HEK293T (cell line): Measurements from ENCODE around the gene LRRN1.
"Not testable (repeated sequence)": the region's sequence is repeated elsewhere in the genome, so short reads cannot be mapped to it uniquely, and the experiment has no call there.

Experiments used
- CTCF ChIA-PET: fragments of 350-600 bp; formaldehyde crosslinking; extraction: SDS; loops from one replicate; lab custom pipeline; 2021; ENCODE audit warnings: antibody characterized with exemption, inconsistent platforms; lab: Yijun Ruan, JAX
- POLR2A ChIA-PET: fragments of 350-600 bp; formaldehyde crosslinking; extraction: SDS; loops from one replicate; lab custom pipeline; 2020; ENCODE audit warnings: antibody characterized with exemption, inconsistent platforms; lab: Yijun Ruan, JAX
- DNase-seq: peaks from one replicate; pipeline ENCODE4 v3.0.0; 2012; ENCODE audit warnings: mixed read lengths; ENCODE audit errors: extremely low spot score
- ARNT ChIP-seq: fragments of 450-650 bp; IDR thresholded peaks from 2 replicates; pipeline ENCODE4 v1.6.1; 2017; ENCODE audit warnings: mild to moderate bottlenecking
- BHLHE40 ChIP-seq: fragments of 450-650 bp; IDR thresholded peaks from 2 replicates; pipeline ENCODE4 v1.6.1; 2016; ENCODE audit warnings: mild to moderate bottlenecking, moderate library complexity, borderline replicate concordance
- CTBP1 ChIP-seq: fragments of 450-650 bp; IDR thresholded peaks from 2 replicates; pipeline ENCODE4 v1.6.1; 2016; ENCODE audit warnings: borderline replicate concordance
- ELF4 ChIP-seq: fragments of 450-650 bp; IDR thresholded peaks from 2 replicates; pipeline ENCODE4 v1.6.1; 2017; ENCODE audit warnings: antibody characterized with exemption
- FOXA1 ChIP-seq: fragments of 450-650 bp; IDR thresholded peaks from 2 replicates; pipeline ENCODE4 v1.6.1; 2016; ENCODE audit warnings: mild to moderate bottlenecking
- FOXK2 ChIP-seq: fragments of 450-650 bp; IDR thresholded peaks from 2 replicates; pipeline ENCODE4 v1.6.1; 2016; ENCODE audit warnings: mild to moderate bottlenecking
- FOXM1 ChIP-seq: fragments of 450-650 bp; IDR thresholded peaks from 2 replicates; pipeline ENCODE4 v1.6.1; 2017; ENCODE audit warnings: mild to moderate bottlenecking, borderline replicate concordance
- HDGF ChIP-seq: fragments of 450-650 bp; IDR thresholded peaks from 2 replicates; pipeline ENCODE4 v1.6.1; 2017; ENCODE audit warnings: antibody characterized with exemption, borderline replicate concordance
- L3MBTL2 ChIP-seq: fragments of 450-650 bp; conservative IDR thresholded peaks from 2 replicates; pipeline ENCODE4 v1.6.1; 2016; ENCODE audit warnings: mild to moderate bottlenecking
- LEF1 ChIP-seq: fragments of 450-650 bp; IDR thresholded peaks from 2 replicates; pipeline ENCODE4 v1.6.1; 2017; ENCODE audit warnings: mild to moderate bottlenecking, borderline replicate concordance
- NFRKB ChIP-seq: fragments of 450-650 bp; IDR thresholded peaks from 2 replicates; pipeline ENCODE4 v1.6.1; 2016; ENCODE audit warnings: mild to moderate bottlenecking, moderate library complexity
- PKNOX1 ChIP-seq: fragments of 450-650 bp; IDR thresholded peaks from 2 replicates; pipeline ENCODE4 v1.6.1; 2016
- SP1 ChIP-seq: fragments of 450-650 bp; IDR thresholded peaks from 2 replicates; pipeline ENCODE4 v1.6.1; 2017
- SUZ12 ChIP-seq: fragments of 450-650 bp; IDR thresholded peaks from 2 replicates; pipeline ENCODE4 v1.6.1; 2016; ENCODE audit warnings: mild to moderate bottlenecking
- TARDBP ChIP-seq: fragments of 450-650 bp; IDR thresholded peaks from 2 replicates; pipeline ENCODE4 v1.6.1; 2016
- ZNF384 ChIP-seq: fragments of 450-650 bp; IDR thresholded peaks from 2 replicates; pipeline ENCODE4 v1.6.1; 2016

LRRN1 gene

GRCh38 chr3:3860235-3860634 is 61.0 kb downstream of the LRRN1 start:
- no peak for DNase-seq
- TF ChIP-seq HDGF (no peak), FOXA1 (no peak), TARDBP (no peak), ZNF384 (no peak), BHLHE40 (no peak)
- POLR2A ChIA-PET: no interaction called here
- CTCF ChIA-PET: no interaction called here

GRCh38 chr3:3862534-3862933 is 63.3 kb downstream of the LRRN1 start:
- ChIA-PET POLR2A (no interaction called here), CTCF (no interaction called here)
- no peak for DNase-seq
- TF ChIP-seq ARNT: no peak
- no peak for TF ChIP-seq L3MBTL2
- no peak for TF ChIP-seq PKNOX1
- TF ChIP-seq ZNF384: no peak
- no peak for TF ChIP-seq ELF4
- TF ChIP-seq SUZ12: no peak
- no peak for TF ChIP-seq CTBP1
- no peak for TF ChIP-seq BHLHE40
- TF ChIP-seq NFRKB: no peak

GRCh38 chr3:3875491-3875890 is 76.3 kb downstream of the LRRN1 start:
- ChIA-PET POLR2A (no interaction called here), CTCF (no interaction called here)
- DNase-seq: no peak
- no peak for TF ChIP-seq SP1

GRCh38 chr3:3881050-3881449 is 81.8 kb downstream of the LRRN1 start:
- DNase-seq: no peak
- ChIA-PET CTCF (no interaction called here), POLR2A (no interaction called here)
- TF ChIP-seq HDGF: no peak
- no peak for TF ChIP-seq ZNF384
- no peak for TF ChIP-seq L3MBTL2
- no peak for TF ChIP-seq LEF1
- TF ChIP-seq FOXK2: no peak
- TF ChIP-seq FOXM1: no peak
- TF ChIP-seq SP1: no peak
- no peak for TF ChIP-seq CTBP1
- no peak for TF ChIP-seq ELF4
- TF ChIP-seq FOXA1: no peak
- no peak for TF ChIP-seq NFRKB
- no peak for TF ChIP-seq PKNOX1
- no peak for TF ChIP-seq TARDBP
- no peak for TF ChIP-seq BHLHE40
- no peak for TF ChIP-seq ARNT
- no peak for TF ChIP-seq SUZ12

GRCh38 chr3:3887311-3887710 is 88.1 kb downstream of the LRRN1 start:
- DNase-seq, POLR2A ChIA-PET, CTCF ChIA-PET: not testable (repeated sequence)

- no peak for DNase-seq
- ChIA-PET POLR2A (no interaction called here), CTCF (no interaction called here)
- no peak for TF ChIP-seq CTBP1
- TF ChIP-seq BHLHE40: no peak
- TF ChIP-seq FOXK2: no peak
- no peak for TF ChIP-seq FOXA1
- TF ChIP-seq NFRKB: no peak
- no peak for TF ChIP-seq ZNF384
- no peak for TF ChIP-seq HDGF
- no peak for TF ChIP-seq SUZ12
- TF ChIP-seq L3MBTL2: no peak
- no peak for TF ChIP-seq ELF4
- TF ChIP-seq TARDBP: no peak
- TF ChIP-seq PKNOX1: no peak
- no peak for TF ChIP-seq FOXM1
- TF ChIP-seq SP1: no peak
- TF ChIP-seq ARNT: no peak
- no peak for TF ChIP-seq LEF1
Measured at GRCh38 chr3:3893590-3893989, 94.4 kb downstream of the LRRN1 start.
